Measurements from ENCODE around the gene HK1.
A peak's percentile ranks its signal among the peaks of the same experiment; 100 is the strongest.

Gene HK1

DNA sequence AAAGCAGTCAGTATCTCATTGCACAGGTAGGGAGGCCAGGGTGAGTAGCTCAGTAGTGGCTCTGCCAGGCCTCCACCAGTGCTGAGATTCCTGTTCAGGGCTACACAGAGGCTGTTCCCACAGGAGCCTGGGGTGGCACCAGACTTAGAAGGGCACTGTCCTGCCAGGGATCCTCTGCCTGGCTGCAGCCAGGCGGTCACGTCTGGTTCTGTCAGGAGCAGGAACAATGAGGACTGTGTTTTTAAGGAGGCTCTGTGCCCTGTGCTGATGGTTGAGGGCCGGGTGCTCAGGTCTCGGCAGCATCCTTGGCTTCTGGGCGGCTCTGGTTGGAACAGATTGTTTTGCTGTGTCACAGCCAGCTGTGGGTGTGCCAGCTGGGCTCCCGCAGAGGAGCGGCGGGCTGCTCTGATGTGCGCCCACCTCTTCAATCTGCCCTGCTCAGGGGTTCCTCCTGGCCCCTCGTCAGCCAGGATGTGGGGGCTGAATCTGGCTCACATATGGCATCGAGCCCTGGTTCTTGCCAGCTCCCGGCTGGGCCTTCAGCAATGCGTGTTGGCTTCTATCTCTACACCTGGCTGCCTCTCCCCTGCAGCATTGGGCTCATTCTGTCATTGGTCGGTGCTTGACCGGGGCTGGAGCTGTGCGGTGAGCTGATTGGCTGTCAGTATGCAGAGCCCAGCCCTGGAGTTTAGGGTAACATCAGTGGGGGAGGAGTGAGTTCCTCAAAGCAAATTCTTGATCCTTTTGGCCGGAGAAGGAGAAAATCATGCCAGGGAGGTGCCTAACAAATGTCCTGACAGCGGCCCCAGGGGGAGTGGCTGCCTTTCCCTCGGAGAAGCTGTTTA is 97.2 kb downstream of the HK1 start:
- DNase-seq (ENCODE audit: low read depth): no peak

DNA sequence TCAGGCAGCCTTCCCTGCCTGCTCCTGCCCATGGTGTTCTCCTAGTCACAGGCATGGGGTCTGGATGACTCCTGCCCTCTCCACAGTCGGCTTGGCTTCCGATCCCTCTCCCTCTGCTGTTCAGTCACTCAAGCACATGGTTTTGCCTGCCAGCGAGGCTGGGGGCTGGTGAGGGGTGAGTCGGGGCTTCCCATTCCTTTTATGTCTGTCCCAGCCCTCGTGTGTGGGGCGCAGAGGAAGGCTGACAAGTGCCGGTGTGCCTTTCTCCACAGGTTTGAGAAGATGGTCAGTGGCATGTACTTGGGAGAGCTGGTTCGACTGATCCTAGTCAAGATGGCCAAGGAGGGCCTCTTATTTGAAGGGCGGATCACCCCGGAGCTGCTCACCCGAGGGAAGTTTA is 98.4 kb downstream of the HK1 start:
- DNase-seq (ENCODE audit: low read depth): no peak

DNA sequence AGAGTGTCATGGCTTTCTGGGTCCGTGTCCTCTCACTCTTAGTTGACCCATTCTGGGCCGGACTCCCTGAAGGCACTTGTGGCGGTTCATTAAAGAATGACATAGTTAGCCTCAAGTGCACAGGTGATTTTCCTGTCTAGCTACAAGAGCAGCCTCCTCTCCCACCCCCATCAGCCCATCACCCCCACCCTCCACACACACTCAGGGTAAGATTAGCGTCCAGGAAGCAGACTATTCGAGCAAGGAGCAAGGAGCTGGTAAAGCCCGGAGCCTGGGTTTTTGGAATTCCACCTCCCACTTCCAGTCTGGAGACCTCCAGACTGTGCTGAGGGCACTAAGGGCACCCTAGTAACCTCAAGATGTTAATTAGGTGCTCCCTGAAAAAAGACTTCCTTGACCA is 98.9 kb downstream of the HK1 start:
- DNase-seq (ENCODE audit: low read depth): no peak

DNA sequence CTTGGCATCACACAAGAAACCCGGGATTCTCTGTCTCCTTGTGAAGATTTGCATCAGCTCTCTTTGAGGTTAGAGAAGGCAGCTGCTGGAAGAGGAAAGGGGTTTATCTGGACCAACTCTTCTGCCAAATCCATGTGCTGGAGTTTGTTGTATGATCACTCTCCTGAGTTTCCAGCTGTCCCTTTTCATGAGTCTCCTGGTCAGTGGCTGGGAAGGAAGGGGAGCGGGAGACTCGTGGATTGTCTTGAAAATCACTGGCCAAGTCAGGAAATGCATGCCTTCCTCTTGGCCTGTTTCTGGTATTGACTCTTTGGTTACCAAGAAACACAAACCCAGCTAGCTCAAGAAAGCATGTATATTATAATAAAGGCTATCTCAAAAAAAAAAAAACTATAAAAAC is 99.6 kb downstream of the HK1 start:
- DNase-seq (ENCODE audit: low read depth): no peak

DNA sequence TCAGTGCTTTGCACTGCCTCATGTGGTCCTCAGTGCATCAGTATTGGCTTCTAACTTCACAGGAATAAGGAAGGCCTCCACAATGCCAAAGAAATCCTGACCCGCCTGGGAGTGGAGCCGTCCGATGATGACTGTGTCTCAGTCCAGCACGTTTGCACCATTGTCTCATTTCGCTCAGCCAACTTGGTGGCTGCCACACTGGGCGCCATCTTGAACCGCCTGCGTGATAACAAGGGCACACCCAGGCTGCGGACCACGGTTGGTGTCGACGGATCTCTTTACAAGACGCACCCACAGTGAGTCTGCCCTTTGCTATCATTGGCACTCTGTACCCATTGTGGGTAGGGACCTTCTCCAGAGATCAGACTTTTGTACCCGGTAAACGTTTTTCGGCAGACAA is 101.5 kb downstream of the HK1 start:
- DNase-seq (ENCODE audit: low read depth): no peak

DNA sequence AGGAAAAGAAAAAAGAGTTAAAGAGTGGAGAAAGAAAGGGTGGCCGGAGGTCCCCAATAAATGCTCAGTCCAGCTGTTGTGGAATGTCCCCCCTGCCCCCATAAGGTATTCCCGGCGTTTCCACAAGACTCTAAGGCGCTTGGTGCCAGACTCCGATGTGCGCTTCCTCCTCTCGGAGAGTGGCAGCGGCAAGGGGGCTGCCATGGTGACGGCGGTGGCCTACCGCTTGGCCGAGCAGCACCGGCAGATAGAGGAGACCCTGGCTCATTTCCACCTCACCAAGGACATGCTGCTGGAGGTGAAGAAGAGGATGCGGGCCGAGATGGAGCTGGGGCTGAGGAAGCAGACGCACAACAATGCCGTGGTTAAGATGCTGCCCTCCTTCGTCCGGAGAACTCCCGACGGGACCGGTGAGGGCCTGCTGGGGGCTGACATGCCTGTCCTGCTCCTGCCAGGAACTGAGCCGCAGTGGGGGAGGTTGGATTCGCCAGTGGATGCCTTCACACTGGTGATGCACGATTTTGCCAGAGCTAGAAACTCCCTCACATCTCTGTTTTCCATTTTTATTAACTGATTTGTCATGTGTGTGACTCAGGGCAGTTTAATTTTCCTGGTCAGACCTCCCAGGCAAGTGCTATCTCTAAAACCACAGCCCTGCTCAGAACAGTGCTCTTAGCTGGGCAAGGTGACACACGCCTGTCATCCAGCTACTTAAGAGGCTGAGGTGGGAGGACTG is 104.3 kb downstream of the HK1 start:
- no peak for DNase-seq (ENCODE audit: low read depth)

DNA sequence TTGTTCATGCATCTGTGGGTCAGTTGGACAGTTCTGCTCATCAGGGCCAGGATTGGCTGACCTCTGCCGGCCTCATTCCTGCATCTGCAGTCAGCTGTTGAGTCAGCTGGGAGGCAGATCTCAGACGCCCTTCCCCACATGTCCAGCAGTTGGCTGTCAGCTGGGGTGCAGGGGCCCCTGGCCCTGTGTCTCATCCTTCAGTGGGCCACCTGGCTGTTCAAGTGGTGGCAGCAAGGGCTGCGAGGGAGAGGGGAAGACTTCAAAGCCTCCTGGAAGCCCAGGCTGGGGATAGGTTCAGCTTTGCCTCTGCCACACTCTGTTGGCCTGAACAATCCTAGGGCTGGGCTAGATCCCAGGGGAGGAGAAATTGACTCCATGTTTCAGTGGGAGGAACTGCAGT is 105.3 kb downstream of the HK1 start:
- DNase-seq (ENCODE audit: low read depth): no peak

DNA sequence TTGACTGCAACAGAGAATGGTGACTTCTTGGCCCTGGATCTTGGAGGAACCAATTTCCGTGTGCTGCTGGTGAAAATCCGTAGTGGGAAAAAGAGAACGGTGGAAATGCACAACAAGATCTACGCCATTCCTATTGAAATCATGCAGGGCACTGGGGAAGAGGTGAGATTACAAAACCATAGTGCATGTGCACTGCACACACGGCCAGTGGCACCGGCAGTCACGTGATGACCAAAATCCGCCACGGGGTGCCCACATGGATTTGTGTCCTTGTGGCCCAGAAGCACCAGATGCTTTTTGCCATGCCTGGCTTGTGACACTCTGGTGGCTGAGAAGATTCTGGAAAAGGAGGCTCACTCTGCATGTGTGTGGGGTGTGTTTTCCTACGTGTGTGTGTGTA is 106.0 kb downstream of the HK1 start:
- no peak for DNase-seq (ENCODE audit: low read depth)

DNA sequence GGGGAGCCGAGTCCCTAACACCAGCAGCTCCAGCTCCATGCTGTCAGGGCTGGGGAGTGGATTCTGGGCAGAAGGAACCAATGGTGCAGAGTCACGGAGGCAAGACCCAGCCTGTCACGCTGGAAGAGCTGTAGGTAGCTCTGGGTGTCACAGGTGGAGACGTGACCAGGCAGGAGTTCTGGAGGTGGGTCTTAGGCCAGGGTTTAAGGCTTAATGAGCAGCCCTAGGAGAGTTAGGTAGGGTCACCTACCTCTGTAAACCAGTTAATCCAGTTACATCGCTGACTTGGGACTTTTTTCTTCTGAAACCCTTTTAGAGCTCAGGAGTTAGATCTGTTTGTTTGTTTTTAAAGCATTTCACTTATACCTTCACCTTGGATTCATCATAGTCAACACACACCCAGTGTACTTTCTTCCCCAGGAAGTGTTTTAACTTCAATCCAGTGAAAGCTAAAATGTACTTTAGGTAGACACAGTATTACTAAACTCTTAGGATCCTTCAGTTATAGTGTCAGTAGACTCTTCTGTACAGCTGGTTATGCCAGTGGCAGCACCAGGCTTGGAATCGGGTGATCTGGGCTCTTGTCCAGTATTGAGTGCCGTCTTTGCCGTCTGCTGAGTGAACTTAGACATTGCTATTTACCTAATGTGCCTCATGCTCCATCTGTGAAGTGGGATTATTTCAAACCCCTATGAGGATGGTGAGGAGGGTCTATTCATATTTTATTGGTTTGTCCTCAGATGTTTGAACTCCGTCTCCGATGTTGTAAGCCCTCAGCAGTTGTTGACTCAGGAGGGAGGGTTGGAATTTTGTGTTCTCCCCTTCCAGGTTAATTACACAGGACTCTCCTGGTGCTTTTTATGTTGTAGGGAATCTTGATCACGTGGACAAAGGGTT is 107.4 kb downstream of the HK1 start:
- no peak for DNase-seq (ENCODE audit: low read depth)

DNA sequence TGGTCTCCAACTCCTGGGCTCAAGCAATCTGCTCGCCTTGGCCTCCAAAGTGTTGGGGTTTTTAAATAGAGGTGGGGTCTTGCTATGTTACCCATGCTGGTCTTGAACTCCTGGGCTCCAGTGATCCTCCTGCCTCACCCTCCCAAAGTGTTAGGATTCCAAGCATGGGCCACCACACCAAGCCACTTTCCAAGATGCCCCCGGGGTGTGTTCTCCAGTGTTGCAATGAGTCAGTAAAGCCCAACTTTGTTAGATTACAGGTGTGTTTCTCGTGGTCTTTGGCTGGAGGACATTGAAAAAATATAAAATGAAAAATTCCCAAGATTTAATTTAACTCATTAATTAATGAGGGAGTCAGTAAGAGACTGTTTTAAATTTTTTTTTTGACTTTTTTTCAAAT is 109.2 kb downstream of the HK1 start:
- no peak for DNase-seq (ENCODE audit: low read depth)

DNA sequence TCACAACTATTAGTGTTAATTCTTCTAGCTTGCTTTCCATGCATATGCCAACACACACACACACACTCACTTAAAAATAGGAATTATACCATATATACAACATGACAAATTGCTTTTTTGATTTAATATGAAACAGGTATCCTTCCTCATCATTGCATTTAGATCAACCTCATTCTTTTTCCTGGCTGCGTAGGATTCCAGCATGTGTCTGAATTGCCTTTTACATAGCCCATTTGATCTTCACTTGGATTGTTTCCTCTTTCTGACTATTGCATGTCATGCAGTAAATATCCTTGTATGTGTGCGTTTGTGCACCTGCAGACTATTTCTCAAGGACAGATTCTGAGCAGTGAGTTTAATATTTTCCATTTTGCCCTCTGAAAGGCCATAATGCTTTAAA is 110.2 kb downstream of the HK1 start:
- no peak for DNase-seq (ENCODE audit: low read depth)

DNA sequence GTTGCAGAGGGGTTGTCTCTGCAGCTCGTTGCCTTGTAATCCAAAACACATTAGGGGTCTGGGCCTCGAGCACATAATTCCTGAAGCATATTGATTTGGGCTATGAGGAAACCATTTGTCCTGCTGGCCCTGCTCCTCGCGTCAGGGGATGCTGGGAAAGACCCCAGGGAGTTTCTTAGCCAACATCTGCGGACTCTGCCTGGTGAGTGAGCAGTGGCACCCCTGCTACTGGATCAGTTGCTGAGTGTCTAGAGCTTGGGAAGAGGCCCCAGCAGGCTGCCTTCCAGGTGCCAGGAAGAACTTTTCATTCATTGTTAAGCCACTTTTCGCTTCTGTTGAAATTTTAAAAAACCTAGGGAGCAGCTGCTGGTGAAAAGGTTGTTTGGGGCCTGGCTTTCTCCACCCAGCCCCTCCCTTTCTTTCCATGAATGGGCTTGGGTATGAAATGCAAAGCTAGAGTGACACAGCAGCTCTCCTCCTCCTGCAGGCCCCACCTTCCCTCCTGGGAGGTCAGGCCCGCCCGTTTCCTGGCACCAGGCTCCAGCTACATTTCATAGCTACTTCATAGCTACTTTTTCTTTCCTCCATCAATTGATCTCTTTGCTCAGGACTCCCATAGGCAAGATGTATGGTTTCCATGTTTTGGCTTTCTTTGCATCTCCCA is 111.7 kb downstream of the HK1 start:
- no peak for DNase-seq (ENCODE audit: low read depth)

DNA sequence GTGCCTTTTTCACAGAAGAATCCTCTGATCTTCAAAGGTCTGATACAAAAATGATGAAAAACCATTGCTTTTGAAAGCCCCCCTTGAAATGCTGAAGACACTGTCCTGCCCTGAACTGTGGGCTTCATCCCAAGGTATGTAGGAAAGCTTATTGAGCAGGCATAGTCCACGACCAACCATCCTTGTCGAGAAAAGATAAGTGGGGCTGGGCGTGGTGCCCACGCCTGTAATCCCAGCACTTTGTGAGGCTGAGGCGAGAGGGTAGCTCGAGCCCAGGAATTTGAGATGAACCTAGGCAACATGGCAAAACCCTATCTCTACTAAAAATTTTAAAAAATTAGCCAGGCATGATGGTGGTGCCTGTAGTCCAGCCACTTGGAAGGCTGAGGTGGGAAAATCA is 112.9 kb downstream of the HK1 start:
- no peak for DNase-seq (ENCODE audit: low read depth)

DNA sequence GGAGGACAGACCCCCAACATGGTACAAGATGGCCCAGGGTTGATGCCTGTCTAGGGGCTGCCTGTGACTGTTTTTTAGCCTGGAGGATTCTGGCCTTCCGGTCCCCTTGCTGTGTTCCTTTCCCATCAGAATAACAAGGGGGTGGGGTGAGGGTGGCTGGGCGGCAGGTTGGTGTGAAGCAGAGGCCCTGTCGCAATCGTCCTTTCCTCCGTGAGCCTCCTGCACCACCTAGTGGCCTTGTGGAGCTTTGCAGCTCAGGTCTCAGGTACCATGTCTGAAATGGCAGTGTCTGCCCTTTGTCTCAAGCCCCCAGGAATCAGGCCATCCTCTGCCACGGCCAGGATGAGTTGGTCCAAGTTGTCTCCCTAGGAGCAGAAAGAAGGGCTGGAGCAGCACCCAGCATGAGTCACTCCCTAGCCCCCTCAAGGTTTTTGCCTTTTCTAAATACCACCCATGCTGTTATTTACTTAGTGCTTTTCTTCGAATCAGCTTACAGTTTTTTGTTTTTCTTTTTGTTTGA is 114.2 kb downstream of the HK1 start:
- peak; percentile 50 for DNase-seq (ENCODE audit: low read depth)

DNA sequence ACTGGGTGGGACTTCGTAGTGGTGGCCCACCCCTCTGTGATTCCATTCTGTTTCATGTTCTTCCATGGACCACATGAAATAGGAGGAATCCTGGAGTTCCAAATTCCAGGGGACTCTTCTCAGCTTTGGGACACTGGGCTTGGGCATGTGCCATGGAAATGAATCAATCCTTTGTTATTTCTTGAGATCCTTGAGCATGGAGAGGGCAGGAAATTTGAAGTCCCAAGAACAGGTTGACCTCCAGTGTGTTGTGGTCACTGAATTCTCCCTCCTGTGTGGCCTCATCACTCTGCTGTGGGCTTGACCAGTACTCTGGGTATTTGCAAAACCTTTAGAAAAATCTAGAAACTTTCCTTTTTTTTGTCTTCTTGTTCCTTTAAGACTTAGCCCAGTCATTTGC is 115.7 kb downstream of the HK1 start:
- no peak for DNase-seq (ENCODE audit: low read depth)

DNA sequence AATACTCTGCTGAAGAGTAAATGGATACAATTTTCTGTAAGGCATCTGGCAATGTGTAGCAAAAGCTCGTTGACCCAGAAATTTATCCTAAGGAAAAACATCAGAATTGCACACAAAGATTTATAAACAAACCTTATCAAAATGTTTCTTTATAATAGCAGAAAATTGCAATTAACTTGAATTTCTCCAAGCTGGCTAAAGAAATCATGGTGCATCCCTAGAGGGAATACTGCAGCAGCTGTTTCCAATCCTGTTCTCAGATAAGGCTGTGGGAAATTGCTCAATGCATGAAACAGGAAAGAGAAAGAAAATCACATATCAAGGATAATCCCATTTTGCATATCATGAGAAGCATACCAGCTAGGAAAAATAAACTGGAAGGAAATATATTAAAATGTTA is 119.7 kb downstream of the HK1 start:
- no peak for DNase-seq (ENCODE audit: low read depth)

DNA sequence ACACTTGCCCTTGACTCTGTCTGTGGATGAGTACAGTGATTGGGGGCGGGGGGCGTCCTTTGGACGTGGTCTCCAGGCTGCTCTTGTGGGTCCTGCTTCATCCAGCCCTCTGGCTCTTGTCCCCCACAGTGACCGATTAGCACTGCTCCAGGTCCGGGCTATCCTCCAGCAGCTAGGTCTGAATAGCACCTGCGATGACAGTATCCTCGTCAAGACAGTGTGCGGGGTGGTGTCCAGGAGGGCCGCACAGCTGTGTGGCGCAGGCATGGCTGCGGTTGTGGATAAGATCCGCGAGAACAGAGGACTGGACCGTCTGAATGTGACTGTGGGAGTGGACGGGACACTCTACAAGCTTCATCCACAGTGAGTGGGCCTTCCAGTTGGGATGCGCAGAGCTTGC is 120.2 kb downstream of the HK1 start:
- no peak for DNase-seq (ENCODE audit: low read depth)

DNA sequence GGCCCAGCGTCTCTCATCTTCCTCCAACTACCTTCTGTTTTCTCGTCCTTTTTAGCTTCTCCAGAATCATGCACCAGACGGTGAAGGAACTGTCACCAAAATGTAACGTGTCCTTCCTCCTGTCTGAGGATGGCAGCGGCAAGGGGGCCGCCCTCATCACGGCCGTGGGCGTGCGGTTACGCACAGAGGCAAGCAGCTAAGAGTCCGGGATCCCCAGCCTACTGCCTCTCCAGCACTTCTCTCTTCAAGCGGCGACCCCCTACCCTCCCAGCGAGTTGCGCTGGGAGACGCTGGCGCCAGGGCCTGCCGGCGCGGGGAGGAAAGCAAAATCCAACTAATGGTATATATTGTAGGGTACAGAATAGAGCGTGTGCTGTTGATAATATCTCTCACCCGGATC is 122.6 kb downstream of the HK1 start:
- no peak for DNase-seq (ENCODE audit: low read depth)

DNA sequence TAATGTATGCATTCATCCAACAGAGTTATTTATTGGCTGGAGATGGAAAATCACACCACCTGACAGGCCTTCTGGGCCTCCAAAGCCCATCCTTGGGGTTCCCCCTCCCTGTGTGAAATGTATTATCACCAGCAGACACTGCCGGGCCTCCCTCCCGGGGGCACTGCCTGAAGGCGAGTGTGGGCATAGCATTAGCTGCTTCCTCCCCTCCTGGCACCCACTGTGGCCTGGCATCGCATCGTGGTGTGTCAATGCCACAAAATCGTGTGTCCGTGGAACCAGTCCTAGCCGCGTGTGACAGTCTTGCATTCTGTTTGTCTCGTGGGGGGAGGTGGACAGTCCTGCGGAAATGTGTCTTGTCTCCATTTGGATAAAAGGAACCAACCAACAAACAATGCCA is 123.1 kb downstream of the HK1 start:
- DNase-seq (ENCODE audit: low read depth): no peak

DNA sequence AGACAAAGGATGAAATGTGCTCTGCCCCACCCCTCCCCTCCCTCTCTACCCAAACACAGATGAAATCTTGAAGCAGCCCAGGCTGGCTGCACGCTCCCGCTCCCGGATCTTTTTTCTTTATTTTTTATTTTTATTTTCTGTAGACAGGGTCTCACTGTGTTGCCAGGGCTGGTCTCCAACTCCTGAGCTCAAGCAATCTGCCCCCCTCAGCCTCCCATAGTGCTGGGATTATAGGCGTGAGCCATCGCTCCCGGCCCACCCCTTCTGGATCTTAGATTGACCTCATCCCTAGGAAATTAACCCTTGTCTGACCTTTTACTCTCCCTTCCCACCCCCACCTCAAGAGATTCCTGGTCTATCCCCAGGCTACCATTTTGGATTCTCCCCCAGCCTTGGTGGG is 124.1 kb downstream of the HK1 start:
- no peak for DNase-seq (ENCODE audit: low read depth)

DNA sequence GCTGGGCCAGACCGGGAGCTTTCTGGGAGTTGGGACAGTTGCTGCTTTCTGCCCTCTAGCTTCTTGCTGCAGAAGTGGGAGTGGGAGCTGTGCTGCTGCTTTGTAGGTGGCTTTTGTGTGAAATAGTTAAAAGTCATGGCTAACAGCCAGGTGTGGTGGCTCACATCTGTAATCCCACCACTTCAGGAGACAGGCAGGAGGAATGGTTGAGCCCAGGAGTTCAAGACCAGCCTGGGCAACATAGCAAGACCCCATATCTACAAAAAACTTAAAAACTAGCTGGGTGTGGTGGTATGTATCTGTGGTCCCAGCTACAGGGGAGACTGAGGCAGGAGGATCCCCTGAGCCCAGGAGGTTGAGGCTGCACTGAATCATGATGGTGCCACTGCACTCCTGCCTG is 124.8 kb downstream of the HK1 start:
- DNase-seq (ENCODE audit: low read depth): no peak

DNA sequence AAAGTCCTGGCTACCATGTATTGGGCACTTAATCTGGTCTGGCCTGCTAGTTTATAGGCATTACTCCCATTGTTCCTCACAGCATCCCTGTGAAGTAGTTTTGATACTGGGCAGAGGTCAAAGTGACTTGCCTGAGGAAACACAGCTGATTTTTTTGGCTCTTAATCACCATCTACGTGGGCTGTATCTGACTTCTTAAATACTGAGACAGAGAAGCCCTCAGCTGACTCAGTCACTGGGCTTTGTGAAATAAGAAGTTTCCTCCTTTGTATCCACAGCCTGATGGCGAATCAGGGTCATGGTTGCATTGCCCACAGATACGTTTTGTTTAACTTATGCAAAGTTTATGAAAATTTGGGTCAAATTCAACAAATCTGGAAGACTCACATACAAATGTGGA is 125.2 kb downstream of the HK1 start:
- DNase-seq (ENCODE audit: low read depth): no peak

Measured in T-helper 22 cell (primary cell).